ENCODE results near the gene MARK2. TPM values are rescaled to one million over a fixed set of nuclear protein-coding genes. Genes with fewer than 3 reads are reported as not detected.

The MARK2 gene
- total RNA-seq (2021; fragmentation: NEBNext Ultra II Directional; extraction: Animal tissue kit (Norgen Biotek cat#: 25700)) = 10 to 100 TPM; 26.4 to 29.9 (median 27.9) TPM
- long read RNA-seq, partial matches to known transcripts = 2 of 4 reads
- long read RNA-seq, other reads (novel, unspliced or antisense) = 1 of 4 reads

DNA sequence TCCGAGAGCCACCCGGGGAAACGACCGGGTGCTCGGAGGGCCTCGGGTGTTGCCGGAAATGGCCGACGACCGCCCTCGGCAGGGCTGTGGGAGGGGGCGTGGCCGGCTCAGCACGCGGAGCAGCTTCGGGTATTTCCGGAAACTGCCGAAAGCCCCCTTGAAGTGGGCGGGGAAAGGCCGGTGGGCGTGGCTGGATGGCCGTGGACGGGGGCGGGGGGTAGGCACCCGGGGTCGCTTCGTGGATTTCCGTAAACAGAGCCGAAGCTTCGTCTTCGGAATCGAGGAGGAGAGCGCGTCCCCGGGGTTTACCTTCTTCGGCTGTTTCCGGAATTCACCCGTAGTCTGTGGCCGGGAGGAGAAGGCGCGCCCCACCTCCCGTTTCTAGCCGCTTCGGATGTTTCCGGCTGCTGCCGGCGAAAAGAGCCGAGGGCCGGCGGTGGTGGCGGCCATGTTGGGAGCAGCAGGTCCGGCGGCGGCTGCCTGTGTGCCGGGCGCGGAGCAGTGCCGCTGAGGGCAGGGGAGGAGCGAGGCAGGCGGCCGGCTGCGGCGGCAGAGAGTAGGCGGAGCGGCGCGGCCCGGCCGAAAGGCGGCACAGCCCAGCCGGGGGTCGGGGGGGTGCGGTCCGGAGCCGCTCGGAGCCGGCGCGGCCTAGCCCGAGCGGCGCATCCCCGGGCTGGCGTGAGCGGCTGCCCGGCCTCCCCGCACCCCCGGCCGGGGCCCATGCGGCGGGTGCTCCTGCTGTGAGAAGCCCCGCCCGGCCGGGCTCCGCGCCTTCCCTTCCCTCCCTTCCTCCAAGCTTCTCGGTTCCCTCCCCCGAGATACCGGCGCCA lies at the start of gene MARK2:
Gene MARK2 (plus strand): TSS at position 433 of the 830 bp plus-strand sequence. CDS start 397 bp downstream, at position 830.
- H3K9me3 Mint-ChIP-seq = no peaks in the 10 kb centered on the region
- H3K4me3 Mint-ChIP-seq = peak within 1 kb of the TSS; percentile 90
- peak; percentile 96 for DNase-seq
- H3K27ac Mint-ChIP-seq = peak within 1 kb of the TSS; percentile 55
- H3K36me3 Mint-ChIP-seq (ENCODE audit: low read depth) = peaks cover 3% of the 10 kb centered on the region; the same call in 1 of the 2 replicates
- H3K27me3 Mint-ChIP-seq (ENCODE audit: insufficient read depth) = no peaks in the 10 kb centered on the region; the same call in 1 of the 2 replicates
- TF ChIP-seq, protein P1, sequence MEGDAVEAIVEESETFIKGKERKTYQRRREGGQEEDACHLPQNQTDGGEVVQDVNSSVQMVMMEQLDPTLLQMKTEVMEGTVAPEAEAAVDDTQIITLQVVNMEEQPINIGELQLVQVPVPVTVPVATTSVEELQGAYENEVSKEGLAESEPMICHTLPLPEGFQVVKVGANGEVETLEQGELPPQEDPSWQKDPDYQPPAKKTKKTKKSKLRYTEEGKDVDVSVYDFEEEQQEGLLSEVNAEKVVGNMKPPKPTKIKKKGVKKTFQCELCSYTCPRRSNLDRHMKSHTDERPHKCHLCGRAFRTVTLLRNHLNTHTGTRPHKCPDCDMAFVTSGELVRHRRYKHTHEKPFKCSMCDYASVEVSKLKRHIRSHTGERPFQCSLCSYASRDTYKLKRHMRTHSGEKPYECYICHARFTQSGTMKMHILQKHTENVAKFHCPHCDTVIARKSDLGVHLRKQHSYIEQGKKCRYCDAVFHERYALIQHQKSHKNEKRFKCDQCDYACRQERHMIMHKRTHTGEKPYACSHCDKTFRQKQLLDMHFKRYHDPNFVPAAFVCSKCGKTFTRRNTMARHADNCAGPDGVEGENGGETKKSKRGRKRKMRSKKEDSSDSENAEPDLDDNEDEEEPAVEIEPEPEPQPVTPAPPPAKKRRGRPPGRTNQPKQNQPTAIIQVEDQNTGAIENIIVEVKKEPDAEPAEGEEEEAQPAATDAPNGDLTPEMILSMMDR (IDR thresholded peaks at IDR 0.05) = no peak
- peaks cover 54% of the 10 kb centered on the region for H3K4me1 Mint-ChIP-seq (ENCODE audit: low read depth)

DNA sequence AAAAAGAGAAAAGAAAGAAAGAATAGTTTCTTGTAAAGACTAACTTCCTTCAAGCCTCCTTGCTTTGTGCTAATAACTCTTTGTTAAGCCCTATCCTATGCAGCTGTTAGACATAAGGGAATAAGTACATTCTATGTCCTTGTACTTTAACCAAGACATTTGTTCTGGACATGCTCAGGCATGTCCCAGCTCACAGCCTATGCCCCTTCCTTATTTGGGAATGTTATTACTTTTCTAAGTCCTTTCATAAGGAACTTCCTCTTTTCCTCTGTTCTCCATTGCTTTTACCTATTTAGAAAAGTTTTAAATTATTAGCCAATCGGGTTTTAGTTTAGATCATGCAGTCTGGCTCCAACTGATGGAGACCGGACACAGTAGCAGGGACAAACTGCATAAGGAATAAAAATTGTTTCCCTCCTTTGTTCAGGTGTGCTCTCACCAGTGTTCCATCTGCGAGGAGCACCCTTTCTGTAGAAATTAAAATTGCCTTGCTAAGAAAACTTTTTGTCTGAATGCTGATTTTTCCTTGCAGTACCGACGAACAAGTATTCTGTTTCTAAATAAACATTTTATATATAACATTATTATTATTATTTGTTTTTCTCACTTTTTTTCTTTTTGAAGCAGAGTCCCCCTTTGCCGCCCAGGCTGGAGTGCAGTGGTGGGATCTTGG lies 47.3 kb upstream of the MARK2 start:
- no peak for DNase-seq
- Mint-ChIP-seq H3K27ac (no peak overlapping the region), H3K27me3 (ENCODE audit: insufficient read depth) (no peaks in the 10 kb centered on the region), H3K4me1 (ENCODE audit: low read depth) (no peaks in the 10 kb centered on the region), H3K36me3 (ENCODE audit: low read depth) (peaks cover 14% of the 10 kb centered on the region), H3K4me3 (no peak overlapping the region), H3K9me3 (peaks cover 14% of the 10 kb centered on the region)
- TF ChIP-seq, protein P1 (IDR thresholded peaks at IDR 0.05) = no peak

DNA sequence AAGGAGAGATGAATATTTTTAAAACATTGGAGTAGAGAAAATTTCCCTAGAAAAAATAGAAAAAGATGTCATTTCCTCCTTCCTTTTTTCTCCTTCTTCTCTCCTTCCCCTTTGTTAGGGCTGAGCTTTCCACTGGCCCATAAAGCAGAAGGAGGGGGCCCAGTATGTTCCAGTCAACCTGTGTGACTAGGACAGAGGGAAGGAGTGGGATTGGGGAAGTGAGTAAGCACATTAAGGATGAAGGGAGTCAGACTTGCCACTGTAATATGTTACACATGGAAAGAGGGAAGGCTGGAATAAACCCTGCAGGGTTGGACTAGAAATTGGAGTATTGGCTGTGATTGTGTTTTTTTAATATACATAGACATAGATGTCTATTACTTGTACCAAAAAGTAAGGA lies 45.7 kb upstream of the MARK2 start:
- Mint-ChIP-seq H3K27ac (no peak overlapping the region), H3K9me3 (peaks cover 14% of the 10 kb centered on the region), H3K4me3 (no peak overlapping the region), H3K4me1 (ENCODE audit: low read depth) (no peaks in the 10 kb centered on the region), H3K27me3 (ENCODE audit: insufficient read depth) (no peaks in the 10 kb centered on the region), H3K36me3 (ENCODE audit: low read depth) (peaks cover 14% of the 10 kb centered on the region)
- DNase-seq = no peak
- TF ChIP-seq, protein P1 (IDR thresholded peaks at IDR 0.05) = no peak

DNA sequence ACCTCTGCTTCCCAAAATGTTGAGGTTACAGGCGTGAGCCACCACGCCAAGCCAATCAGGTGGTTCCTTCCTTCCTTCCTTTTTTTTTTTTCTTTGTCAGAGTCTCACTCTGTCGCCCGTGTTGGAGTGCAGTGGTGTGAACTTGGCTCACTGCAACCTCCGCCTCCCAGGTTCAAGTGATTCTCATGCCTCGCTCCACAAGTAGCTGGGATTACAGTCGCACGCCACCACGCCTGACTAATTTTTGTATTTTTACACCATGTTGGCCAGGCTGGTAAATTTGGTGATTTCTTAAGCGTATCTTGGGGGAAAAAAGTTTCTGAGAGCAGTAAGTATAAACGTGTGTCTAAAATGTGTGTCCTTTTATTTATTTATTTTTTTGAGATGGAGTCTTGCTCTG lies 43.8 kb upstream of the MARK2 start:
- Mint-ChIP-seq H3K36me3 (ENCODE audit: low read depth) (peaks cover 14% of the 10 kb centered on the region), H3K4me1 (ENCODE audit: low read depth) (no peaks in the 10 kb centered on the region), H3K4me3 (no peak overlapping the region), H3K27me3 (ENCODE audit: insufficient read depth) (no peaks in the 10 kb centered on the region), H3K27ac (no peak overlapping the region), H3K9me3 (peaks cover 14% of the 10 kb centered on the region)
- TF ChIP-seq, protein P1 (IDR thresholded peaks at IDR 0.05) = no peak
- DNase-seq = no peak

DNA sequence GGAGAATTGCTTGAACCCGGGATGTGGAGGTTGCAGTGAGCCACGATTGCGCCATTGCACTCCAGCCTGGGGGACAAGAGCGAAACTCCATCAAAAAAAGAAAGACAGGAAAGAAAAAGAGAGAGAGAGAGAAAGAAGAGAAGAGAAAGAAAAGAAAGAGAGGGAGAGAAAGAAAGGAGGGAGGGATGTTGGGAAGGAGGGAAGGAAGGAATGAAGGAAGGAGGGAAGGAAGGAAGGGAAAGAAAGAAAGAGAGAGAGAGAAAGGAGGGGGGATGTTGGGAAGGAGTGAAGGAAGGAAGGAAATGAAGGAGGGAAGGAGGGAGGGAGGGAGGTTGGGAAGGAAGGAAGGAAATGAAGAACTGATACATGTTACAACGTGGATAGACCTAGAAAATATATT lies 38.0 kb upstream of the MARK2 start:
- Mint-ChIP-seq H3K27ac (no peak overlapping the region), H3K4me1 (ENCODE audit: low read depth) (peaks cover 11% of the 10 kb centered on the region), H3K27me3 (ENCODE audit: insufficient read depth) (no peaks in the 10 kb centered on the region), H3K9me3 (no peaks in the 10 kb centered on the region), H3K36me3 (ENCODE audit: low read depth) (no peaks in the 10 kb centered on the region), H3K4me3 (no peak overlapping the region)
- no peak for DNase-seq
- TF ChIP-seq, protein P1 (IDR thresholded peaks at IDR 0.05) = no peak
